ENCODE data around the gene TCOF1.

The TCOF1 gene

GRCh38 chr5:150391064-150391834, 33.8 kb downstream of the TCOF1 start:
- no peak for DNase-seq (ENCODE audit: low spot score)
- no peak for TF ChIP-seq CTCF (conservative IDR thresholded peaks at IDR 0.05; ENCODE audit: low read depth)
- ChIA-PET CTCF (interaction anchor here (0.6 to 1.1 kb wide), 3 partner anchors 45 to 356 kb away, joined by 3 read pairs; no protein-coding TSS in a partner anchor), POLR2A (ENCODE audit: low non-redundant PET) (interaction anchor here (0.7 kb wide), 1 partner anchor 787 kb away, joined by 4 read pairs; no protein-coding TSS in a partner anchor)
- H3K27ac ChIP-seq, result no peak overlapping the region

- DNase-seq (ENCODE audit: low spot score), result no peak
- POLR2A ChIA-PET (ENCODE audit: low non-redundant PET), result no interaction called here
- no peak overlapping the region for H3K27ac ChIP-seq
- no peak for TF ChIP-seq CTCF (conservative IDR thresholded peaks at IDR 0.05; ENCODE audit: low read depth)
- CTCF ChIA-PET, result interaction anchor here (0.6 to 1.1 kb wide), 3 partner anchors 44 to 357 kb away, joined by 3 read pairs; no protein-coding TSS in a partner anchor
These were observed 34.5 kb downstream of the TCOF1 start for GRCh38 chr5:150391986-150392385.

DNA sequence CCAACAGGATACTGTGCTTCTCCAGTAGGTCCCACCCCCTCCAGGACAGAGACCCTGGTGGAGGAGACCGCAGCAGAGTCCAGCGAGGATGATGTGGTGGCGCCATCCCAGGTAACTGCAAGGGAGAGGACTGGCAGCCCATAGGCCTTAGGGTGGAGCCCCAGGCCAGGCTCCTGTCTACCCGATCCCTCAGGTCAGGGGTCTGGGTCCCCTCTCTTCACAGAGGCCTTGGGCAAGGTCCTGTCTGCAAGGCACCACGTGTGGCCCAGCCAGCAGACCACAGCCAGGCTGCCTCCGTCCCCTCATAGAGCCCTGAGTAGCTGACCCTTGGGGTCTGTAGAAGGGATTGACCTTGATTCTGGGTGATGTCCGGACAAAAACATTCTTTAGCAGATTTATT, 35.2 kb downstream of the TCOF1 start:
- POLR2A ChIA-PET (ENCODE audit: low non-redundant PET), result no interaction called here
- CTCF ChIA-PET, result no interaction called here
- no peak for DNase-seq (ENCODE audit: low spot score)
- H3K27ac ChIP-seq, result peak overlapping the region; percentile 10; the same call in 1 of the 2 replicates
- no peak for TF ChIP-seq CTCF (conservative IDR thresholded peaks at IDR 0.05; ENCODE audit: low read depth)

DNA sequence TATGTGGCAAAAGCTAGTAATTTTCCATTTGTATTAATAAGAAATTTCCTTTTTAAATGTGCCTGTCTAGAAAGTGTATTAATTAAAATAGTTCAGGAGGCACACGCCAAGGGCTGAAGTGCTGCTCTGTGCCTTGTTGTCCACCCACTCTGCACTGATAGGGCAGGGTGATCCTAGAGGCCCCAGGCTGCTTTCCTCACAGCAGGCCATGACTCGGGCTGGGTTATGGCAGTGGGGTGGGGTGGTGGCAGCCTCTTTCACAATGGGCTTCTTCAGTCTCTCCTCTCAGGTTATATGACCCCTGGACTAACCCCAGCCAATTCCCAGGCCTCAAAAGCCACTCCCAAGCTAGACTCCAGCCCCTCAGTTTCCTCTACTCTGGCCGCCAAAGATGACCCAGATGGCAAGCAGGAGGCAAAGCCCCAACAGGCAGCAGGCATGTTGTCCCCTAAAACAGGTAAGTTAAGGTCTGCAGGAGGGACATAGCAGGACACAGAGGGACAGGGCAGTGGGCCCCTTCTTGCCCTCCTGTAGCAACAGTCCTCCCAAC, 35.7 kb downstream of the TCOF1 start:
- DNase-seq (ENCODE audit: low spot score), result no peak
- POLR2A ChIA-PET (ENCODE audit: low non-redundant PET), result no interaction called here
- H3K27ac ChIP-seq, result peak overlapping the region; percentile 10; the same call in 1 of the 2 replicates
- TF ChIP-seq CTCF (conservative IDR thresholded peaks at IDR 0.05; ENCODE audit: low read depth), result no peak
- CTCF ChIA-PET, result interaction anchor here (1.4 kb wide), 1 partner anchor 43 kb away, joined by 3 read pairs; no protein-coding TSS in a partner anchor

- POLR2A ChIA-PET (ENCODE audit: low non-redundant PET), result no interaction called here
- no peak for DNase-seq (ENCODE audit: low spot score)
- no peak for TF ChIP-seq CTCF (conservative IDR thresholded peaks at IDR 0.05; ENCODE audit: low read depth)
- peak overlapping the region; percentile 10 for H3K27ac ChIP-seq
- CTCF ChIA-PET, result interaction anchor here (0.7 to 1.4 kb wide), 2 partner anchors 42 to 50 kb away, joined by 3 to 4 read pairs; no protein-coding TSS in a partner anchor
These were observed 36.6 kb downstream of the TCOF1 start for GRCh38 chr5:150394131-150394530.

DNA sequence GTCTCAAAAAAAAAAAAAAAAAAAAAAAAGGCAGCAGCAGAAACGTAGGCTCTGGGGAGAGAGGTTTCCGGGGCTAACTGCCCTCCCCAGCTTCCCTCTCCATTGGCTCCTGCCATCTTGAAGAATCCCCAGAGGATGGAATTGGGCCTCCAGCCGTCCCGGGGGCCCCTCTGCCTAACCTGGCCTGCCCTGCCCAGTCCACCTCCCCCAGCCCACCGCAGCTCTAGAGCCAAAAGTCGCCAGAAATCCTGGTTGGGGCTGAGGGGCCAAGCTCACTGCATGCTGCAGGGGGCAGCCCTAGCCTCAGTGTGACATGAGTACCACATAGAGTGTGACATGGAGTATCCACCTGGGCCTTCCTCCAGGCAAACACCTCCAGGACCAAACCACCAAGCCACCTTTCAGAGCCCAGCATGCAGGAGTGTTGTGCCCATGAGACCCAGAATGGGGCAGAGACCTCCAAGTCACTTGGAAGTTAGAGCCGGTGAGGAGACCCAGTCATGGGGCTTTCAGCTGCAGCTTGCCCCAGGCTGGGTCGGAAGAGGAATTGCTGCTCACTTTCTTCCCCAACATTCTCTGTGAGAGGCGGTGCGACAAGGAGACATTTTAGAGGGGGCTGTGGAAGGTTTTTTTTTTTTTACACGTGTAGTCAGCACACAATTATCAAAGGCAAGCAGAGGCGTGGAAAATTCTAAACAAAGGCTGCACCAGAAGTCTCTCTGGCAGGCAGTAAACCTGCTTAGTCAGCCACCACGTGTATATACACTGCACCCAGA, 37.6 kb downstream of the TCOF1 start:
- peak overlapping the region; percentile 10; the same call in 1 of the 2 replicates for H3K27ac ChIP-seq
- DNase-seq (ENCODE audit: low spot score), result no peak
- ChIA-PET POLR2A (ENCODE audit: low non-redundant PET) (interaction anchor here (0.6 kb wide), 1 partner anchor 150 kb away, joined by 3 read pairs; no protein-coding TSS in a partner anchor), CTCF (interaction anchor here (0.5 to 0.7 kb wide), 2 partner anchors 41 to 133 kb away, joined by 3 to 6 read pairs; no protein-coding TSS in a partner anchor)
- no peak for TF ChIP-seq CTCF (conservative IDR thresholded peaks at IDR 0.05; ENCODE audit: low read depth)
